Endothelial cell (in vitro differentiated cells): Measurements from ENCODE around the gene FBXL17. TPM values are rescaled to one million over a fixed set of nuclear protein-coding genes. Genes with fewer than 3 reads are reported as not detected.

Source experiments
- DNase-seq: peaks from one replicate; pipeline ENCODE4 v3.0.0; 2021; ENCODE audit warnings: low spot score
- H3K27ac Mint-ChIP-seq: one replicate; pipeline ENCODE4 v1.8.0; 2021; ENCODE audit warnings: mixed read lengths, inconsistent platforms; ENCODE audit not compliant: unreplicated experiment
- H3K27me3 Mint-ChIP-seq: one replicate; pipeline ENCODE4 v1.8.0; 2021; ENCODE audit warnings: mild to moderate bottlenecking, moderate library complexity, mixed read lengths, inconsistent platforms; ENCODE audit not compliant: unreplicated experiment
- H3K36me3 Mint-ChIP-seq: one replicate; pipeline ENCODE4 v1.8.0; 2021; ENCODE audit warnings: mild to moderate bottlenecking, low read depth, mixed read lengths, inconsistent platforms; ENCODE audit not compliant: unreplicated experiment
- H3K4me1 Mint-ChIP-seq: one replicate; pipeline ENCODE4 v1.8.0; 2021; ENCODE audit warnings: mild to moderate bottlenecking, mixed read lengths, inconsistent platforms; ENCODE audit not compliant: unreplicated experiment
- H3K4me3 Mint-ChIP-seq: one replicate; pipeline ENCODE4 v1.8.0; 2021; ENCODE audit warnings: mild to moderate bottlenecking, mixed read lengths, inconsistent platforms; ENCODE audit not compliant: unreplicated experiment
- H3K9me3 Mint-ChIP-seq: one replicate; pipeline ENCODE4 v1.8.0; 2021; ENCODE audit warnings: mixed read lengths, inconsistent platforms; ENCODE audit not compliant: unreplicated experiment
- CTCF ChIP-seq: fragments of 200-600 bp; sonication (generic); IDR thresholded peaks from one replicate; pipeline ENCODE4 v1.5.0; 2021; ENCODE audit warnings: antibody characterized with exemption; ENCODE audit not compliant: unreplicated experiment
- total RNA-seq: library from RNA; stranded (reverse); fragmentation: NEBNext Ultra II Directional; extraction: Animal tissue kit (Norgen Biotek cat#: 25700); gene quantifications from one replicate; pipeline ENCODE4 v1.2.1, GENCODE V29; 2021; ENCODE audit not compliant: unreplicated experiment

FBXL17 gene
- total RNA-seq, 1 donor from 2014 or later, result 14.9 TPM

GRCh38 chr5:107958432-107958831 is 423.5 kb downstream of the FBXL17 start:
- DNase-seq, result no peak
- Mint-ChIP-seq H3K9me3 (no peaks in the 10 kb centered on the region), H3K27ac (no peak overlapping the region), H3K36me3 (no peaks in the 10 kb centered on the region), H3K4me1 (no peaks in the 10 kb centered on the region), H3K4me3 (no peak overlapping the region), H3K27me3 (no peaks in the 10 kb centered on the region)
- TF ChIP-seq CTCF, result no peak

GRCh38 chr5:107957051-107957450 is 424.8 kb downstream of the FBXL17 start:
- H3K36me3 Mint-ChIP-seq, result no peaks in the 10 kb centered on the region
- no peak for DNase-seq
- no peak for TF ChIP-seq CTCF
- no peaks in the 10 kb centered on the region for H3K27me3 Mint-ChIP-seq
- H3K27ac Mint-ChIP-seq, result no peak overlapping the region
- H3K9me3 Mint-ChIP-seq, result no peaks in the 10 kb centered on the region
- no peak overlapping the region for H3K4me3 Mint-ChIP-seq
- H3K4me1 Mint-ChIP-seq, result no peaks in the 10 kb centered on the region

- Mint-ChIP-seq H3K27ac (no peak overlapping the region), H3K4me3 (no peak overlapping the region), H3K36me3 (no peaks in the 10 kb centered on the region), H3K9me3 (no peaks in the 10 kb centered on the region), H3K27me3 (no peaks in the 10 kb centered on the region), H3K4me1 (no peaks in the 10 kb centered on the region)
- DNase-seq, result no peak
- no peak for TF ChIP-seq CTCF
These were observed 426.6 kb downstream of the FBXL17 start for GRCh38 chr5:107955321-107955720.

GRCh38 chr5:107954254-107954653 is 427.6 kb downstream of the FBXL17 start:
- H3K27me3 Mint-ChIP-seq, result no peaks in the 10 kb centered on the region
- no peak for DNase-seq
- no peaks in the 10 kb centered on the region for H3K4me1 Mint-ChIP-seq
- no peaks in the 10 kb centered on the region for H3K9me3 Mint-ChIP-seq
- no peak overlapping the region for H3K4me3 Mint-ChIP-seq
- no peak for TF ChIP-seq CTCF
- no peaks in the 10 kb centered on the region for H3K36me3 Mint-ChIP-seq
- no peak overlapping the region for H3K27ac Mint-ChIP-seq

- TF ChIP-seq CTCF, result no peak
- H3K4me1 Mint-ChIP-seq, result no peaks in the 10 kb centered on the region
- H3K27ac Mint-ChIP-seq, result no peak overlapping the region
- no peaks in the 10 kb centered on the region for H3K9me3 Mint-ChIP-seq
- H3K27me3 Mint-ChIP-seq, result no peaks in the 10 kb centered on the region
- no peak overlapping the region for H3K4me3 Mint-ChIP-seq
- H3K36me3 Mint-ChIP-seq, result no peaks in the 10 kb centered on the region
- DNase-seq, result no peak
These were observed 429.4 kb downstream of the FBXL17 start for GRCh38 chr5:107952450-107952849.
